OCI-LY7 (cell line): Measurements from ENCODE around the gene GRB10.

Source experiments
- EZH2phosphoT487 ChIP-seq: fragments of 200-600 bp; sonication (generic); IDR thresholded peaks from 2 replicates; pipeline ENCODE4 v1.6.1; 2018; ENCODE audit warnings: low read depth, borderline replicate concordance, mild to moderate bottlenecking, mixed run types, antibody characterized with exemption, low read length, moderate library complexity, mixed read lengths
- TF ChIP-seq, protein P1 (sequence below): fragments of 200-600 bp; sonication (generic); conservative IDR thresholded peaks from 2 replicates; pipeline ENCODE4 v1.5.1; 2014; ENCODE audit warnings: mild to moderate bottlenecking, antibody characterized with exemption, low read length, moderate library complexity, mixed read lengths

DNA sequence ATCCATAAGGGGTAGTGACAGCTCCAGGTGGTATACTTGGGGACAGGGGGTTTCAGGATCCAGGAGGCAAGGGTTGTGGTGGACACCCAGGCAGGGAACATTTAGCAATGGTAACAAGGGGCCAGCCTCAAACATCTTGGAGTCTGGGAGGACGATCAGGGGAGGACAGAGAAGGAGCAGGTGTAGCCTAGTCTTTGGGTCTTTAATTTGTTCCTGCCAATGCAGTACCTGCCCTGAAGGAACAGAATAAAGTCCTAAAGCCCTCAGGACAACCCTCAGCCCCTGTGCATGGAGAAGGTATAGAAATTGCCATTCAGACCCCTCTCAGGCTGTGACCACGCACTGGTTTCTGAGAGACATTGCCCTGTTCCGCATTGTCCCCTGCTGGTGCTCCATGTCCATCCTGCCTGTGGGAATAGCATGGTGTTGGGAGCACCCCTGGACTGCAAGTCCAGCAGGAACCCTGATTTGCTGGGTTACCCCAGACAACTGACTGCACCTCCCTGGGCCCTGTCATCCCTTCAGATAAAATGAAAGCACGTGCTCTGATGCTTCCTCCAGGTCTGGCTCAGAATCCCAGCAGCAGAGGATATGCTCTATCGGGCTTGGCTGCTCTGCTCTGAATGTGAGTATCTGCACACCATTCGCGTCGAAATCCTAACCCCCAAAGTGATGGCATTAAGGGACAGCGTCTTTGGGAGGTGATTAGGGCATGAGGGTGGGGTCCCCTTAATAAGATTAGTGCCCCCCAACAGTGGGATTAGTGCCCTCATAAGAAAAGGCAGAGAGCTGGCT lies 241.7 kb downstream of the GRB10 start:
- TF ChIP-seq, protein P1, sequence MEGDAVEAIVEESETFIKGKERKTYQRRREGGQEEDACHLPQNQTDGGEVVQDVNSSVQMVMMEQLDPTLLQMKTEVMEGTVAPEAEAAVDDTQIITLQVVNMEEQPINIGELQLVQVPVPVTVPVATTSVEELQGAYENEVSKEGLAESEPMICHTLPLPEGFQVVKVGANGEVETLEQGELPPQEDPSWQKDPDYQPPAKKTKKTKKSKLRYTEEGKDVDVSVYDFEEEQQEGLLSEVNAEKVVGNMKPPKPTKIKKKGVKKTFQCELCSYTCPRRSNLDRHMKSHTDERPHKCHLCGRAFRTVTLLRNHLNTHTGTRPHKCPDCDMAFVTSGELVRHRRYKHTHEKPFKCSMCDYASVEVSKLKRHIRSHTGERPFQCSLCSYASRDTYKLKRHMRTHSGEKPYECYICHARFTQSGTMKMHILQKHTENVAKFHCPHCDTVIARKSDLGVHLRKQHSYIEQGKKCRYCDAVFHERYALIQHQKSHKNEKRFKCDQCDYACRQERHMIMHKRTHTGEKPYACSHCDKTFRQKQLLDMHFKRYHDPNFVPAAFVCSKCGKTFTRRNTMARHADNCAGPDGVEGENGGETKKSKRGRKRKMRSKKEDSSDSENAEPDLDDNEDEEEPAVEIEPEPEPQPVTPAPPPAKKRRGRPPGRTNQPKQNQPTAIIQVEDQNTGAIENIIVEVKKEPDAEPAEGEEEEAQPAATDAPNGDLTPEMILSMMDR = no peak
- no peak for TF ChIP-seq EZH2phosphoT487
